H9 (cell line): ENCODE data around the gene TNRC6A. TPM values are rescaled to one million over a fixed set of nuclear protein-coding genes. Genes with fewer than 3 reads are reported as not detected.

Source experiments
- DNase-seq: peaks from one replicate; pipeline ENCODE4 v3.0.0-alpha.2; 2017
- H2AFZ ChIP-seq: one replicate; pipeline ENCODE4 v1.6.1; 2013; ENCODE audit warnings: mild to moderate bottlenecking, low read length, control low read depth, moderate library complexity
- H2AK5ac ChIP-seq: 2 replicates; pipeline ENCODE4 v1.6.1; 2013; ENCODE audit warnings: low read length, control low read depth, mixed read lengths; ENCODE audit not compliant: insufficient read length
- H2BK120ac ChIP-seq: one replicate; pipeline ENCODE4 v1.6.1; 2013; ENCODE audit warnings: low read depth, mild to moderate bottlenecking, low read length, control low read depth, inconsistent platforms; ENCODE audit not compliant: poor library complexity, severe bottlenecking
- H2BK12ac ChIP-seq: 2 replicates; pipeline ENCODE4 v1.6.1; 2013; ENCODE audit warnings: low read length, control low read depth, mixed read lengths, low read depth; ENCODE audit not compliant: insufficient read length
- H2BK15ac ChIP-seq: 2 replicates; pipeline ENCODE4 v1.6.1; 2013; ENCODE audit warnings: low read depth, low read length, control low read depth
- H2BK20ac ChIP-seq: one replicate; pipeline ENCODE4 v1.6.1; 2013; ENCODE audit warnings: low read depth, mild to moderate bottlenecking, low read length, control low read depth, inconsistent platforms; ENCODE audit not compliant: poor library complexity, severe bottlenecking
- H2BK5ac ChIP-seq: 2 replicates; pipeline ENCODE4 v1.6.1; 2013; ENCODE audit warnings: low read length, control low read depth, mixed read lengths; ENCODE audit not compliant: insufficient read length
- H3K14ac ChIP-seq: 2 replicates; pipeline ENCODE4 v1.6.1; 2013; ENCODE audit warnings: low read length, control low read depth; ENCODE audit not compliant: insufficient read depth
- H3K18ac ChIP-seq: 2 replicates; pipeline ENCODE4 v1.6.1; 2013; ENCODE audit warnings: low read depth, mild to moderate bottlenecking, mixed read lengths, low read length, control low read depth; ENCODE audit not compliant: insufficient read length
- H3K23ac ChIP-seq: 2 replicates; pipeline ENCODE4 v1.6.1; 2013; ENCODE audit warnings: low read length, control low read depth, mixed read lengths, low read depth; ENCODE audit not compliant: insufficient read length
- H3K23me2 ChIP-seq: 2 replicates; pipeline ENCODE4 v1.6.1; 2013; ENCODE audit warnings: low read depth, mild to moderate bottlenecking, mixed read lengths, low read length, control low read depth; ENCODE audit not compliant: insufficient read length, poor library complexity, severe bottlenecking
- H3K27ac ChIP-seq: 2 replicates; pipeline ENCODE4 v1.5.1; 2013; ENCODE audit warnings: low read length, control low read depth, mixed read lengths, low read depth; ENCODE audit not compliant: insufficient read length
- H3K27me3 ChIP-seq: 2 replicates; pipeline ENCODE4 v1.6.1; 2013; ENCODE audit warnings: low read length, control low read depth, inconsistent platforms; ENCODE audit not compliant: insufficient read depth
- H3K4ac ChIP-seq: 2 replicates; pipeline ENCODE4 v1.6.1; 2013; ENCODE audit warnings: low read depth, mild to moderate bottlenecking, control low read depth, inconsistent platforms, low read length, moderate library complexity
- H3K4me1 ChIP-seq: 2 replicates; pipeline ENCODE4 v1.6.1; 2013; ENCODE audit warnings: low read length, control low read depth, inconsistent platforms; ENCODE audit not compliant: insufficient read depth
- H3K4me2 ChIP-seq: 2 replicates; pipeline ENCODE4 v1.6.1; 2013; ENCODE audit warnings: low read length, control low read depth, mixed read lengths; ENCODE audit not compliant: insufficient read length, insufficient read depth
- H3K56ac ChIP-seq: 2 replicates; pipeline ENCODE4 v1.6.1; 2013; ENCODE audit warnings: low read depth, mild to moderate bottlenecking, mixed read lengths, low read length, control low read depth; ENCODE audit not compliant: insufficient read length
- H3K79me1 ChIP-seq: 2 replicates; pipeline ENCODE4 v1.6.1; 2013; ENCODE audit warnings: low read depth, mild to moderate bottlenecking, moderate library complexity, low read length, control low read depth, inconsistent platforms; ENCODE audit not compliant: insufficient read depth, poor library complexity, severe bottlenecking
- H3K79me2 ChIP-seq: 2 replicates; pipeline ENCODE4 v1.6.1; 2013; ENCODE audit warnings: low read length, control low read depth, inconsistent platforms; ENCODE audit not compliant: insufficient read depth
- H3K9ac ChIP-seq: 2 replicates; pipeline ENCODE4 v1.6.1; 2013; ENCODE audit warnings: low read length, control low read depth, mixed read lengths; ENCODE audit not compliant: insufficient read length; ENCODE audit errors: extremely low read depth
- H3K9me3 ChIP-seq: one replicate; pipeline ENCODE4 v1.6.1; 2013; ENCODE audit warnings: low read depth, low read length, inconsistent platforms; ENCODE audit not compliant: control insufficient read depth
- H3T11ph ChIP-seq: one replicate; pipeline ENCODE4 v1.6.1; 2013; ENCODE audit warnings: mild to moderate bottlenecking, low read length, control low read depth, inconsistent platforms
- H4K20me1 ChIP-seq: one replicate; pipeline ENCODE4 v1.6.1; 2013; ENCODE audit not compliant: control insufficient read depth, insufficient read length, insufficient read depth
- H4K5ac ChIP-seq: 2 replicates; pipeline ENCODE4 v1.6.1; 2013; ENCODE audit warnings: low read depth, mild to moderate bottlenecking, mixed read lengths, low read length, control low read depth; ENCODE audit not compliant: insufficient read length
- H4K8ac ChIP-seq: replicated peaks from 2 replicates; pipeline ENCODE4 v1.6.1; 2013; ENCODE audit warnings: low read length, control low read depth, mixed read lengths, low read depth; ENCODE audit not compliant: insufficient read length
- H4K91ac ChIP-seq: 2 replicates; pipeline ENCODE4 v1.6.1; 2013; ENCODE audit warnings: low read depth, mild to moderate bottlenecking, moderate library complexity, mixed read lengths, low read length, control low read depth; ENCODE audit not compliant: insufficient read length
- H3K27ac Mint-ChIP-seq, 3 experiments: 2 replicates in 2 of 3; 3 replicates in 1 of 3; pipeline ENCODE4 v1.8.0; 2020 to 2021; ENCODE audit warnings: mixed read lengths in 3 of 3, mild to moderate bottlenecking in 1 of 3, moderate library complexity in 1 of 3
- H3K27me3 Mint-ChIP-seq: 2 replicates; pipeline ENCODE4 v1.8.0; 2021; ENCODE audit warnings: low read depth, mild to moderate bottlenecking, moderate library complexity, mixed read lengths
- H3K36me3 Mint-ChIP-seq, 3 experiments: 2 replicates in 2 of 3; 3 replicates in 1 of 3; pipeline ENCODE4 v1.8.0; 2020 to 2021; ENCODE audit warnings: low read depth in 3 of 3, mixed read lengths in 3 of 3; ENCODE audit not compliant: insufficient read depth in 1 of 3
- H3K4me1 Mint-ChIP-seq, 2 experiments: 2 replicates each; pipeline ENCODE4 v1.8.0; 2020; ENCODE audit warnings: mixed read lengths in 2 of 2
- H3K4me3 Mint-ChIP-seq, 2 experiments: 2 replicates in 1 of 2; 3 replicates in 1 of 2; pipeline ENCODE4 v1.8.0; 2020 to 2021; ENCODE audit warnings: mild to moderate bottlenecking in 2 of 2, mixed read lengths in 2 of 2, moderate library complexity in 1 of 2
- H3K9me3 Mint-ChIP-seq, 2 experiments: 2 replicates in 1 of 2; 3 replicates in 1 of 2; pipeline ENCODE4 v1.8.0; 2020; ENCODE audit warnings: mild to moderate bottlenecking in 2 of 2, mixed read lengths in 2 of 2, moderate library complexity in 1 of 2
- WGBS: extraction: QIAGEN DNeasy Blood & Tissue Kit; methylation state at CpG from one replicate; pipeline ENCODE4 v1.1.7; 2013; ENCODE audit warnings: missing lambda C conversion rate, low lambda C conversion rate, mixed read lengths; ENCODE audit not compliant: insufficient read length; ENCODE audit errors: extremely low coverage; 5-methylcytosine and 5-hydroxymethylcytosine counted together
- total RNA-seq: library from RNA; stranded (reverse); gene quantifications from 2 replicates; pipeline ENCODE4 v1.2.1, GENCODE V29; 2021
- TF ChIP-seq, protein P1 (sequence below): fragments of 200-600 bp; sonication (generic); conservative IDR thresholded peaks from 3 replicates; pipeline ENCODE4 v1.8.0; 2021; ENCODE audit warnings: antibody characterized with exemption, mild to moderate bottlenecking

TNRC6A gene
- total RNA-seq, 1 experiment from 2014 or later = 114 TPM

DNA sequence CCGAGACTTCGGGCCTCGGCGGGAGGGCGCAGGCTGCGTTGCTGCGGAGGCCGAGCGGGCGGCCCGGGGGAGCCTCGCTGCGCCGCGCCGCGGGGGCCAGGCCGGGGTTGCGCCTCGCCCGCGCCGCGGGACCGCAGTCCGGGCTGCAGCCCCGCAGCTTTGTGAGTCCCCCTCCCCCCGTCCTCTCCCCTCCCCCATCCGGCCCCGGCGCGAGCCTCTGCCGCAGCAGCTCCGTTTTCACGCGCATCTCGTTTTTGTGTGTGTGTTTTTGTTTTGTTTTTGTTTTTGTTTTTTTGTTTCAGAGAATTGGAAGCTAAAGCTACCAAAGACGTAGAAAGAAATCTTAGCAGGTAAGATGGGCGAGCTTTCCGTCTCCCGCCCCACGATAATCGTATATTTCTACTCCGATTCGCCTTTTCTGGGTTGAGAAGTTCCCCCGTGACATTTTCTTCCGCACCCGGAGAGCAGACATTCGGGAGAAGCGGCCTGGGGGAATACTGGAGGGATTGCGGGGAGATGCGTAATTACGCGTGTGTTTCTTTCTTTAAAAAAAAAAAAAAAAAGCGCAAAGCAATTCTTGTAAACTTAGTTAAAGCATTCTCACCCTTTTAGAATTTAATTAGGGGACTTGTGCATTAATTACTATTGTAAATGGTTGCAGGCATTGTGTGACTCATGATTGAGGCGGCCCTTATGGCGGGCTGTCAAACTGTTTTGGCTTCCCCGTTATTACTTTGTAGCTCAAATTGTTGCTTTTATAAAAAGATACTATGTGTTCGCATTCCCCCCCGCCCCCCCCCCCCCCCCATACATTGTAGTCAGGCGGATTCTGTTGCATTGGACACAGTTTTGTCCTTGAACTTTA lies 732 bp downstream of the TNRC6A start:
- peak overlapping the region; percentile 97 for H3K4me3 Mint-ChIP-seq
- Histone ChIP-seq H3T11ph (no peak overlapping the region), H2BK15ac (no peak overlapping the region), H3K23me2 (peaks cover 4% of the 10 kb centered on the region), H3K79me2 (peaks cover 43% of the 10 kb centered on the region), H2BK120ac (no peak overlapping the region), H3K14ac (peak overlapping the region; percentile 68; the same call in 1 of the 2 replicates), H2BK12ac (no peak overlapping the region), H2AFZ (no peak overlapping the region), H4K20me1 (no peaks in the 10 kb centered on the region), H3K27me3 (no peaks in the 10 kb centered on the region), H3K9ac (peak overlapping the region; percentile 95), H3K4me1 (peaks cover 8% of the 10 kb centered on the region; the same call in 1 of the 2 replicates), H4K91ac (no peak overlapping the region), H3K4me2 (peak overlapping the region; percentile 41), H2AK5ac (no peak overlapping the region), H3K4ac (no peak overlapping the region; the same call in 1 of the 2 replicates), H3K9me3 (no peaks in the 10 kb centered on the region), H3K56ac (no peak overlapping the region), H3K23ac (no peak overlapping the region), H2BK5ac (no peak overlapping the region), H4K5ac (no peak overlapping the region), H3K79me1 (no peaks in the 10 kb centered on the region), H3K27ac (no peak overlapping the region), H2BK20ac (no peak overlapping the region), H3K18ac (no peak overlapping the region), H4K8ac (no peak overlapping the region)
- H3K27me3 Mint-ChIP-seq = no peaks in the 10 kb centered on the region
- peaks cover 0 to 4% of the 10 kb centered on the region in 2 experiments; a peak in 1 of 5 replicates for H3K9me3 Mint-ChIP-seq
- peaks cover 26 to 37% (median 31%) of the 10 kb centered on the region in 3 experiments for H3K36me3 Mint-ChIP-seq
- peak overlapping the region; percentile 98 to 99 (median 99) for H3K27ac Mint-ChIP-seq
- DNase-seq = no peak
- no CpG with 5 or more reads among the region's 61 CpGs for WGBS
- peaks cover 40 to 52% of the 10 kb centered on the region in 2 experiments for H3K4me1 Mint-ChIP-seq
- TF ChIP-seq, protein P1, sequence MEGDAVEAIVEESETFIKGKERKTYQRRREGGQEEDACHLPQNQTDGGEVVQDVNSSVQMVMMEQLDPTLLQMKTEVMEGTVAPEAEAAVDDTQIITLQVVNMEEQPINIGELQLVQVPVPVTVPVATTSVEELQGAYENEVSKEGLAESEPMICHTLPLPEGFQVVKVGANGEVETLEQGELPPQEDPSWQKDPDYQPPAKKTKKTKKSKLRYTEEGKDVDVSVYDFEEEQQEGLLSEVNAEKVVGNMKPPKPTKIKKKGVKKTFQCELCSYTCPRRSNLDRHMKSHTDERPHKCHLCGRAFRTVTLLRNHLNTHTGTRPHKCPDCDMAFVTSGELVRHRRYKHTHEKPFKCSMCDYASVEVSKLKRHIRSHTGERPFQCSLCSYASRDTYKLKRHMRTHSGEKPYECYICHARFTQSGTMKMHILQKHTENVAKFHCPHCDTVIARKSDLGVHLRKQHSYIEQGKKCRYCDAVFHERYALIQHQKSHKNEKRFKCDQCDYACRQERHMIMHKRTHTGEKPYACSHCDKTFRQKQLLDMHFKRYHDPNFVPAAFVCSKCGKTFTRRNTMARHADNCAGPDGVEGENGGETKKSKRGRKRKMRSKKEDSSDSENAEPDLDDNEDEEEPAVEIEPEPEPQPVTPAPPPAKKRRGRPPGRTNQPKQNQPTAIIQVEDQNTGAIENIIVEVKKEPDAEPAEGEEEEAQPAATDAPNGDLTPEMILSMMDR = no peak
